ENCODE measurements around the gene MMEL1.

DNA sequence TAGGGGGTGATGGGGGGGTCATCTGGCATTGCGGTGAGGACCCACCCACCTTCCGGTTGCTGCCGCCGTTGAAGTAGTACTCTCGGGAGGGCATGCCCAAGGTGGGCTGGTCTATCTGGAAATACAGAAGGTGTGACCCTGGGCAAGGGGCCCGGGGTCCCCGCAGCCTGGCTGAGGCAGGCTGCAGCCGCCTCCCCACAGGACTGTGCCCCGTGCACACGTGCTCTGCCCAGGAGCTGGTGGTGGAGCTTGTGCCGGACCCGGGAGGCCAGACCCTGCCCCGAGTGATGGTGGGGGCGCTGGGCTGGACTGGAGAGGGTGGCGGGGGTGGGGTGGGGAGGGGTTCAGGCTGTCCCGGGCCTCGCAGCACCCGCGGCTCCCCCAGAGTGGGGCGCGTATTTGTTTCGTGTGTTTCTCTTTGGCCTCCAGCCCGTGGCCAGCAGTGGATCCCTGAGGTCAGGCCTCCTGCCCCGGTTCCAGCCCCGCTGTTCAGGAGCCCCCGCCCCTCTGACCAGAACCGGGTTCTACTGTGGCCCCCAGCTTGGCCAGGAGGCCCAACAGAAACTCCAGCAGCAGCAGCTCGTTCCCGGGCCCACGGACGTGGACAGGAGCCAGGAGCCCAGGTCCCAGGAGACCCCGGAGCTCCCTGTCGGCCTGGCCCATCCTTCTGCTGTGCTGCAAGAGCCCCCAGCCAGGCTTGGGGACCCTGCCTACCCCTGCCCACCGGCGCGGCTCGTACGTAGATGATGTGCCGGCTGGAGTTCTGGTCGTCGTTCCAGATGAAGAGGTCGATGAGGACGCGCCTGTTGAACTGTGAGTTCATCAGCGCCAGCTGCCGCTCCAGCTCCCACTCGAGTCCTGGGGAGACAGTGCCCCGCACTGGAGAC lies 27.1 kb downstream of the MMEL1 start:
- TF ChIP-seq, protein P1, sequence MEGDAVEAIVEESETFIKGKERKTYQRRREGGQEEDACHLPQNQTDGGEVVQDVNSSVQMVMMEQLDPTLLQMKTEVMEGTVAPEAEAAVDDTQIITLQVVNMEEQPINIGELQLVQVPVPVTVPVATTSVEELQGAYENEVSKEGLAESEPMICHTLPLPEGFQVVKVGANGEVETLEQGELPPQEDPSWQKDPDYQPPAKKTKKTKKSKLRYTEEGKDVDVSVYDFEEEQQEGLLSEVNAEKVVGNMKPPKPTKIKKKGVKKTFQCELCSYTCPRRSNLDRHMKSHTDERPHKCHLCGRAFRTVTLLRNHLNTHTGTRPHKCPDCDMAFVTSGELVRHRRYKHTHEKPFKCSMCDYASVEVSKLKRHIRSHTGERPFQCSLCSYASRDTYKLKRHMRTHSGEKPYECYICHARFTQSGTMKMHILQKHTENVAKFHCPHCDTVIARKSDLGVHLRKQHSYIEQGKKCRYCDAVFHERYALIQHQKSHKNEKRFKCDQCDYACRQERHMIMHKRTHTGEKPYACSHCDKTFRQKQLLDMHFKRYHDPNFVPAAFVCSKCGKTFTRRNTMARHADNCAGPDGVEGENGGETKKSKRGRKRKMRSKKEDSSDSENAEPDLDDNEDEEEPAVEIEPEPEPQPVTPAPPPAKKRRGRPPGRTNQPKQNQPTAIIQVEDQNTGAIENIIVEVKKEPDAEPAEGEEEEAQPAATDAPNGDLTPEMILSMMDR (IDR thresholded peaks at IDR 0.05; ENCODE audit: poor library complexity), result no peak
- TF ChIP-seq EZH2 (IDR thresholded peaks at IDR 0.05; ENCODE audit: borderline replicate concordance) (no peak), EZH2phosphoT487 (IDR thresholded peaks at IDR 0.05; ENCODE audit: low read depth, severe bottlenecking, unreplicated experiment) (no peak)

Measured in hepatocyte (in vitro differentiated cells).